ENCODE measurements around the gene GRIK3. TPM values are rescaled to one million over a fixed set of nuclear protein-coding genes. Genes with fewer than 3 reads are reported as not detected.

GRIK3 gene
- total RNA-seq, 4 donors from 2014 or later: 0.13 to 0.42 (median 0.15) TPM; not detected in 1

DNA sequence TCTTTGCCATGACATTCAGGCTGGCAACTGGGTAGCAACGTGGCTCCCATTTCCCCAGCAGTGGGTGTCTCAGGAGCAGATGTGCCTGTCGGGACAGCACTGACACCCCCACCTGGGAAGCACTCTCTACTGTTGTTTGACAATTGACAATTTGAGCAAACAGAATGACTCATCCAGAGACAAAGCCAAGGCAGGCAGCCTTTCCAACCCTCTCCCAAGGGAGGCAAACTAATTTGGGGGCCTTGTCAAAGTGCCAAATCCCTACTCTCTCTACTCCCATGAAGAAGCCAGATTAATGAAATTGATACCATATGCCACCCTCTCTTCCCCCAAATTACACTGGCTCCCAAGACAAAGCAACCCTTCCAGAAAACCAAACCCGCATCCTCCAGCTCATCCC, 65.6 kb downstream of the GRIK3 start:
- H3K9me3 ChIP-seq: no peaks in the 10 kb centered on the region
- TF ChIP-seq POLR2A (IDR thresholded peaks at IDR 0.05) (no peak), CTCF (IDR thresholded peaks at IDR 0.05) (no peak)
- intact Hi-C loops (cut with DNase I): no loop called here
- no peaks in the 10 kb centered on the region for H3K27me3 ChIP-seq
- H3K4me1 ChIP-seq: no peaks in the 10 kb centered on the region
- H3K4me3 ChIP-seq (replicated peaks in 1 of 3): no peak overlapping the region
- no peak for DNase-seq
- no peaks in the 10 kb centered on the region for H3K36me3 ChIP-seq
- H3K27ac ChIP-seq: no peak overlapping the region
- 53 to 71% methylated on average over 2 to 3 of the region's 3 CpGs for WGBS, 2 donors

DNA sequence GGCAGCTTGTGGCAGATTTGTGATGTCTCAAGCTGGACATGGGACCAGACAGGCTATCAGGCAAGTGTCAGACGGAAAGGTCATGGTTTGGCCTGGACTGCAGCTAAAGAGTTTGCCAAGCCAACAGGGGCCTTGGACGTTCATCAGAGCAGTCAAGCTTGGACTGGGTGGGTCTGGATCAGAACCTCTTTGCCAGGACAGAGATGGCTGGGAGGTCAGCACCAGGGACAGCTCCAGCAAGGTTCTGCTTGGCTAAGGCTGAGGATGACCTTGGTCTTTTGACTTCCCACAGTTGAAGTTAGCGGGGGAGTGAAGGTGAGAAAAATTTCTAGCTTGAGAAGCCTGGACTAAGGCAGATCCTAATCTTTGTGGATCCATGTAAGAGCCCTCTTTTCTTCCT, 68.1 kb downstream of the GRIK3 start:
- Histone ChIP-seq H3K36me3 (no peaks in the 10 kb centered on the region), H3K27ac (no peak overlapping the region), H3K9me3 (no peaks in the 10 kb centered on the region), H3K27me3 (no peaks in the 10 kb centered on the region), H3K4me3 (replicated peaks in 1 of 3) (no peak overlapping the region), H3K4me1 (no peaks in the 10 kb centered on the region)
- peak in 1 of 2 donors; percentile 20 for DNase-seq
- TF ChIP-seq CTCF (IDR thresholded peaks at IDR 0.05) (no peak), POLR2A (IDR thresholded peaks at IDR 0.05) (no peak)
- intact Hi-C loops (cut with DNase I): no loop called here
- 21 to 42% methylated on average over 2 to 3 of the region's 3 CpGs for WGBS, 2 donors

DNA sequence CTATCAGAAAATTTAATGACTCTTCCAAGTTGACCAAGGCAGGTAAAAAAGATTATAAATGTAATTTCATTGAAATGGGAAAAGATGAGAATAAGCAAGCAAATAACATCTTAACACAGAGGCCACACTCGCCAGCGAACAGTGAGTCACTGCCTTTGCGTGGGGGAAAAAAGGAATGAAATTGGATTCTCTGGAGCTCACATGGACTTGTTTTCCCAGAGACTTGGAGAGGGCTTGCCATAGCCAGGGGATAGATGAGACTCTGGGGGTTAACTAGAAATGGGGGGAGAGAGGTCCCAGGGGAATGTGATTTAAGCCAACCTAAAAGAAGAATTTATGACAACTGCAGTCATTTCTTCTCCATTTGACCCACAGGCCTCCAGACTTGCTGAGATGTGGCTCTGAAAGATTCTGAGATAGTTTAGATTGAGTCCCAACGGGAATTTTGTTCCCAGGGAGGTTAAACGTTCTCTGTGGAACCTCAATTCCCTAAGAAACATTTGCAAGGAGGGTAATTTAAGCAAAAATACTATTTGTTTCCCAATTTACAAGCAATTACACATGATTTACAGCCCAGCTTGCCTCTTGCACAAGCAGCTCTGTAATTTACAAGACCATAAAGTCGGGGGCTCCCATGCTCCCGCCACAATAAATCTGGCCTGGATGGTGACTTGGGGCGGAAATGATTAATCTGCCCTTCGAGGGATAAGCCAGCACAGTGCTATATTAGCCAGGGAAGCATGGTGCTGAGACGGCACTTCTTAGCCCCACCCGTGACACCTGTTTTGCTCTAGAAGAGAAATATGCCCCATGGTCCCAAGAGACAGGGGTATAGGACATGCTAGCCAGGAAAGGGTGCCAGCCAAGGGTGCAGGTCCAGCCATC, 68.8 kb downstream of the GRIK3 start:
- intact Hi-C loops (cut with DNase I): no loop called here
- H3K4me3 ChIP-seq (replicated peaks in 1 of 3): no peak overlapping the region
- WGBS, 2 donors: 78 to 84% methylated on average over 10 to 11 of the region's 11 CpGs
- H3K36me3 ChIP-seq: no peaks in the 10 kb centered on the region
- no peaks in the 10 kb centered on the region for H3K4me1 ChIP-seq
- no peak for DNase-seq
- H3K27me3 ChIP-seq: no peaks in the 10 kb centered on the region
- H3K9me3 ChIP-seq: no peaks in the 10 kb centered on the region
- TF ChIP-seq POLR2A (IDR thresholded peaks at IDR 0.05) (no peak), CTCF (IDR thresholded peaks at IDR 0.05) (no peak)
- no peak overlapping the region for H3K27ac ChIP-seq

GRCh38 chr1:36964830-36965229, 69.5 kb downstream of the GRIK3 start:
- 71 to 80% methylated on average over 8 of the region's 8 CpGs for WGBS, 2 donors
- Histone ChIP-seq H3K27me3 (no peaks in the 10 kb centered on the region), H3K4me3 (replicated peaks in 1 of 3) (no peak overlapping the region), H3K27ac (no peak overlapping the region), H3K4me1 (no peaks in the 10 kb centered on the region), H3K9me3 (no peaks in the 10 kb centered on the region), H3K36me3 (no peaks in the 10 kb centered on the region)
- no peak for DNase-seq
- TF ChIP-seq POLR2A (IDR thresholded peaks at IDR 0.05) (no peak), CTCF (IDR thresholded peaks at IDR 0.05) (no peak)
- intact Hi-C loops (cut with DNase I): no loop called here

GRCh38 chr1:36963006-36963405, 71.3 kb downstream of the GRIK3 start:
- H3K27ac ChIP-seq: no peak overlapping the region
- TF ChIP-seq CTCF (IDR thresholded peaks at IDR 0.05) (no peak), POLR2A (IDR thresholded peaks at IDR 0.05) (no peak)
- H3K9me3 ChIP-seq: no peaks in the 10 kb centered on the region
- 14 to 16% methylated on average over 11 of the region's 11 CpGs for WGBS, 2 donors
- intact Hi-C loops (cut with DNase I): no loop called here
- peak in 1 of 2 donors; percentile 31 for DNase-seq
- no peaks in the 10 kb centered on the region for H3K36me3 ChIP-seq
- no peak overlapping the region for H3K4me3 ChIP-seq (replicated peaks in 1 of 3)
- no peaks in the 10 kb centered on the region for H3K27me3 ChIP-seq
- no peaks in the 10 kb centered on the region for H3K4me1 ChIP-seq
